NCI-H82 treated with DMSO at 0.1 percent for 48 hours (cell line): ENCODE measurements around the gene NCLN.
"Not testable (repeated sequence)": the region's sequence is repeated elsewhere in the genome, so short reads cannot be mapped to it uniquely, and the experiment has no call there.

Experiments used
- DNase-seq: peaks from one replicate; lab custom pipeline; 2025; ENCODE audit not compliant: unreplicated experiment; lab: John Stamatoyannopoulos, UW

NCLN gene

GRCh38 chr19:3154447-3154846 is 31.3 kb upstream of the NCLN start:
- DNase-seq: not testable (repeated sequence)

GRCh38 chr19:3154957-3155736 is 30.6 kb upstream of the NCLN start:
- DNase-seq: no peak

GRCh38 chr19:3157096-3157845 is 28.5 kb upstream of the NCLN start:
- no peak for DNase-seq

- DNase-seq: no peak
Measured at GRCh38 chr19:3159565-3159964, 26.2 kb upstream of the NCLN start.

- no peak for DNase-seq
Measured at GRCh38 chr19:3160219-3160618, 25.5 kb upstream of the NCLN start.

GRCh38 chr19:3161453-3161852 is 24.3 kb upstream of the NCLN start:
- DNase-seq: no peak

- DNase-seq: no peak
Measured at GRCh38 chr19:3162418-3163229, 23.1 kb upstream of the NCLN start.

- DNase-seq: peak; percentile 13
Measured at GRCh38 chr19:3163230-3163886, 22.4 kb upstream of the NCLN start.

- no peak for DNase-seq
Measured at GRCh38 chr19:3163943-3164342, 21.8 kb upstream of the NCLN start.

- no peak for DNase-seq
Measured at GRCh38 chr19:3167533-3168272, 18.0 kb upstream of the NCLN start.

- no peak for DNase-seq
Measured at GRCh38 chr19:3171894-3172672, 13.6 kb upstream of the NCLN start.

- not testable (repeated sequence) for DNase-seq
Measured at GRCh38 chr19:3172673-3173000, 13.1 kb upstream of the NCLN start.

GRCh38 chr19:3175781-3176714 is 9.7 kb upstream of the NCLN start:
- no peak for DNase-seq

GRCh38 chr19:3176715-3177501 is 8.8 kb upstream of the NCLN start:
- DNase-seq: no peak

GRCh38 chr19:3178377-3178972 is 7.3 kb upstream of the NCLN start, which contains the start of gene S1PR4:
Gene S1PR4, plus strand, starts transcription at chr19:3178769. Its CDS starts 24 bp downstream, at chr19:3178793.
- DNase-seq: no peak

GRCh38 chr19:3178973-3179738 is 6.6 kb upstream of the NCLN start:
- no peak for DNase-seq
